AG20443 (cell line): ENCODE results near the gene MINK1.

Source experiments
- DNase-seq: peaks from one replicate; pipeline ENCODE4 v3.0.0; 2012; ENCODE audit warnings: low spot score, mixed read lengths

Gene MINK1

DNA sequence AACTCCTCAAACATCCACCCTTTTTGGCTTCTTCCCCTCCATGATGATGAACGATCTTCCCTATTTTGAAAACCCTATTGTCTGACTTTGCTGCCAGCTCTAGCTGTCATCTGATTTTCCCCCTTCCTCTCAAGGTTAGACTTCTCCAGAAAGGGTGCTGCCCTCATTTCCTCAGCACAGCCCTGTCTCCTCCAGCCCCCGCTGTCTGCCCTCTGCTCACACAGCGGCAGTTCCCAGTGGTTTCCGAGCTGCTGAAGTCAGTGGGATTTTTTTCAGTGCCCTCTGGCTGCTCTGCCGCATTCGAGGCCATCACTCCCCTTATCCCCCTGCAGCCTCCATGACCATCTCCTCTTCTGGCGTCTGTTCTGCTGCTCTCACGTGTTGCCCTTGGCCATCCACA lies 39.6 kb downstream of the MINK1 start:
- DNase-seq, result no peak

DNA sequence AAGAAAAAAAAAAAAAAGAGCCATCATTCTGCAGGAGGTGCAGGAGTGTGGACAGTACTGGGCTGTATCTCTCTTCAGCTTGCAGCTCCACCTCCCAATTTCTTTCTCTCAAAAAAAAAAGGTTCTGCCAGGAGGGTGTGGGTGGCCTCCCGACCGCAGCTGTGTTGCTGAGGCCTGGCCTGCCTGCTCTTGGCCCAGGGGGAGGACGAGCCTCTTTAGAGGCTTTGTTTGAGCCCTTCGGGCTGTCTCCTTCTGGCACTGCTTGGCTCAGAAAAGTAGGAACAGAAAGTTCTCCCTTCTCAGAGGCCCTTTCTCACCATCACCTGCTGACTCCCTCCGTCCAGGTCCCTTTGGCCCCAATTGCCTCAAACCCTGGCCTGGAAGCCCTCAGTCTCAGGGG lies 43.9 kb downstream of the MINK1 start:
- no peak for DNase-seq

DNA sequence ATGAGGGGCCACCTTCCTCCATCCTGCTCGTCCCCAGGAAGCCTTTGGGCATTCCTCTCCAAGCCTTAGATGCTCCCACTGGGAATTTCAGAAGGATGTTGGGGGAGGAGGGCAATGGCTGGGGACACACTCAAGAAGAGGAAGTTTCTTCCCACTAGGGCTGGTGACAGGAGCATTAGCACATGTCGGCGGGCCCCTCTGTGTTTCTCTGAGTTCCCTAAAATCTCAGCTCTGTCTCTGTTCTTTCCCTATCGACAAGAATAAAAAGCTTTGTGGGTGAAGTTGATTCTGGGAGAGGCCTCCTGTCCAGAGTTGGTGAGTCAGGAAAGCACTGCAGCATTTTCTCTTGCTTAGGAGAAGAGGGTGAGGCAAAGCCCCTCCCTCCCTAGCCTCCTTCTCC lies 46.5 kb downstream of the MINK1 start:
- DNase-seq, result no peak

DNA sequence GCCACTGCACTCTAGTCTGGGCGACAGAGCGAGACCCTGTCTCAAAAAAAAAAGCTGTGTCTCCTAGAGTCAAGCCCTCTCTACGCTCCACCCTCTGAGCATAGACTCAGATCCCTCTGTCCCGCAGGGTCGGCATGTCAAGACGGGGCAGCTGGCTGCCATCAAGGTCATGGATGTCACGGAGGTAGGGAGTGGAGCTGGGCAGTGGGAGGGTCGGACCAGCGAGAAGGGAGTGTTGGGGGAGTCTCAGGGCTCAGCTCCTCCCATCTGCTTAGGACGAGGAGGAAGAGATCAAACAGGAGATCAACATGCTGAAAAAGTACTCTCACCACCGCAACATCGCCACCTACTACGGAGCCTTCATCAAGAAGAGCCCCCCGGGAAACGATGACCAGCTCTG lies 47.7 kb downstream of the MINK1 start:
- no peak for DNase-seq

DNA sequence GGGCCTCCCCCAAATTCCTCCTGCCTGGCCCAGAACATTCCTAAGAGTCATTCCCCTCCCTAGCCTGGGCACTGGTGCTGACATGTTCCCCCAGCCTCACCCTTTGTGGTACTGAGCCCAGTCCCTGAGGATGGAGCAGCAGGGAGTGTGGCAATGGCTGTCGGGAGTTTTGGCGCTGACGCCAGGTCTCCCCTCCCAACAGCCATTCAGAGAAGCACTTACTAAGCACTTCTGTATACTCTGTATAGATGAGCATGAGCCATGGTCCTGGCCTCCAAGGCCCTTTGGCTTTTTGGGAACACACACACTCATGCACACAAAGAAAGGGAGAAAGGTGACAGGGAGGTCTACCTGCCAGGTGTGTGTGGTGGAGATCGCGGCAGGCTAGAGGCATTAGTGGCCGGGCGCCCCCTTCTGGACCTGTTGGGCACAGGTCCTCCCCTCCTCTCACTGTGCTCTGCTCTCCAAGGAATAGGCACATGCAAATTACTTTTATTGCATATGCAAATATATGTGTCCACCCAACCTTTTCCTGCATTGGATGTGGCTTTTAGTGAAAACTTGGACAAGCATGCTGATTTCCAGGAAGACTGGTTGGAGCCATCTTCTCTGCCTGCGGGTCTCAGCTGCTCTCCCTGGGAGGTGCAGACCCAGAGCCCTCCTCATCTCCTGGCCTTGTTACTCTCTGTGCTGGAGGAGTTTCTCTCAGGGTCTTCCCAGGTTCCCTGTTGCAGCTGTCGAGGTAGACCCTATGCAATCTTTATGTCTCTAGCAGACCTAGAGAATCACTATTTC lies 48.8 kb downstream of the MINK1 start:
- DNase-seq, result peak; percentile 70

DNA sequence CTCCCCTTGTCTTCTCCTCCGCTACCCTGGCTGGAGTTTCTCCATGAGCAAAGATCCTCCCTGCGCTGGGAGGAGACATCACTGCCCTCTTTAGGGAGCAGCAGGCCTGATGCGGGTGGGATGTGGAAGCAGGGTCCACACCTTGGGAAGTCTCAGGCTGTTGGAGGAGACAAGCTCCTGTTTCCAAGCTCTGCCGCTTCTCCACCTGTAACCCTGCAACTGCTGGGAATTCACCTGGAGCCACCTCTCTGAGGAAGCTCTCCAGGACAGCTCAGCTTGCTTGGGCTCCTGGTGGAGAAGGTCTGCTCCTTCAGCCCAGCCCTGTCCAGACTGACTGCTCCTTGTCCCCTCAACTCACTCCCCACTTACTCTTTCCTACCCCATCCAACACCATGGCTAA lies 51.3 kb downstream of the MINK1 start:
- DNase-seq, result no peak

DNA sequence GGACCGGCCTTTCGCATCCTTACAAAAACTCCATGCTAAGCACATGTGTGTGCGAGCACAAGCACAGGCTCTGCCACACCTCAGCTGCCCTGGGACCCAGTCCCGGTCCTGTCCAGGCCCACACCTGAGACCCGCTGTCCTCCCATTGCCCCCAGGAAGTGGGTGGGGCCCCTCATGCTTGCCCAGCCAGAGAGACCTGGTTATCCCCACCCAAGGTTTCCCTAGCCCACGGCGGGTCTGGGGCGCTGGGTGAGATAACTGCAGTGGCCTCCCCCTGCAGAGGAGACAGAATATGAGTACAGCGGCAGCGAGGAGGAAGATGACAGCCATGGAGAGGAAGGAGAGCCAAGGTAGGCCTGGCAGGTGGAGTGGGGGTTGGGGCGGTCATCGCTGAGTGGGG lies 53.7 kb downstream of the MINK1 start:
- no peak for DNase-seq

DNA sequence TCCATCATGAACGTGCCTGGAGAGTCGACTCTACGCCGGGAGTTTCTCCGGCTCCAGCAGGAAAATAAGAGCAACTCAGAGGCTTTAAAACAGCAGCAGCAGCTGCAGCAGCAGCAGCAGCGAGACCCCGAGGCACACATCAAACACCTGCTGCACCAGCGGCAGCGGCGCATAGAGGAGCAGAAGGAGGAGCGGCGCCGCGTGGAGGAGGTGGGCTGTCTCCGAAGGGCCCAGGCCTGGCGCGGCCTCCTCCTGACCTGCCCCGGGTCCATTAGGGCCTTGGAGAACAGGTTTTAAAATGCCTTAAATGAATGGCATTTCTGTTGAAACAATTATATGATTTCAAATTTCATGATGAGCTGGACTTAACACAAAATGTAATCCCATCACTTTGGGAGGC lies 54.4 kb downstream of the MINK1 start:
- DNase-seq, result no peak

DNA sequence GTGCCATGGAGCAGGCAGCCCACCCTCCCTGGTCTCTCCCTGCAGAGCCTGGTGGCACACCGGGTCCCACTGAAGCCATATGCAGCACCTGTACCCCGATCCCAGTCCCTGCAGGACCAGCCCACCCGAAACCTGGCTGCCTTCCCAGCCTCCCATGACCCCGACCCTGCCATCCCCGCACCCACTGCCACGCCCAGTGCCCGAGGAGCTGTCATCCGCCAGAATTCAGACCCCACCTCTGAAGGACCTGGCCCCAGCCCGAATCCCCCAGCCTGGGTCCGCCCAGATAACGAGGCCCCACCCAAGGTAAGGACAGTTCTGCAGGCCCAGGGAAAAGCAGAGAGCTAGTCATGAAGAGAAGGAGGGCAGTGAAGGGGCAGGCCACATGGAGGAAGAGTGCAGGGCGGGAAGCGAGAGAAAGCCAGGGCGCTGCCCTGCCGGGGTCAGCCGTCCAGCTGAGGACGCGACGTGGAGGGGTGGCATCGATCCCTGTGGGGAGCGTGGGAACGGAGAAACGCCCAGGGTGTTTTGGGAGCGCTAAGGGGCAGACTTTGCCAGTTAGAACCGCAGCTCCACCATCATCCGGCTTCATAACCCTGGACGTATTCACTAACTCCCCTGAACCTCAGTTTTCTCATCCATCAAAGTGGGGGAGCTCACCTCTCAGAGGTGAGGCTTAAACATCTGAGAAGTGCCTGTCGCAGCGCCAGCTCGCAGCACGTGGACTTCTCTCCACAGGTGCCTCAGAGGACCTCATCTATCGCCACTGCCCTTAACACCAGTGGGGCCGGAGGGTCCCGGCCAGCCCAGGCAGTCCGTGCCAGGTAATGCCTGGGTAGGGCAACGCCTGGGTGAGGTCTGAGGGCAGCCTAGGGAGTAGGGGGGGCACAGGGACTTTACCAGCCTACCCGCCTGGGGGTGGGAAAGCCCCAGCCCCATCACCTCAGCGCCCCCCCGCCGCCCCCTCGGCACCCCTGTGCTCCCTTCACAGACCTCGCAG lies 58.6 kb downstream of the MINK1 start:
- DNase-seq, result no peak

DNA sequence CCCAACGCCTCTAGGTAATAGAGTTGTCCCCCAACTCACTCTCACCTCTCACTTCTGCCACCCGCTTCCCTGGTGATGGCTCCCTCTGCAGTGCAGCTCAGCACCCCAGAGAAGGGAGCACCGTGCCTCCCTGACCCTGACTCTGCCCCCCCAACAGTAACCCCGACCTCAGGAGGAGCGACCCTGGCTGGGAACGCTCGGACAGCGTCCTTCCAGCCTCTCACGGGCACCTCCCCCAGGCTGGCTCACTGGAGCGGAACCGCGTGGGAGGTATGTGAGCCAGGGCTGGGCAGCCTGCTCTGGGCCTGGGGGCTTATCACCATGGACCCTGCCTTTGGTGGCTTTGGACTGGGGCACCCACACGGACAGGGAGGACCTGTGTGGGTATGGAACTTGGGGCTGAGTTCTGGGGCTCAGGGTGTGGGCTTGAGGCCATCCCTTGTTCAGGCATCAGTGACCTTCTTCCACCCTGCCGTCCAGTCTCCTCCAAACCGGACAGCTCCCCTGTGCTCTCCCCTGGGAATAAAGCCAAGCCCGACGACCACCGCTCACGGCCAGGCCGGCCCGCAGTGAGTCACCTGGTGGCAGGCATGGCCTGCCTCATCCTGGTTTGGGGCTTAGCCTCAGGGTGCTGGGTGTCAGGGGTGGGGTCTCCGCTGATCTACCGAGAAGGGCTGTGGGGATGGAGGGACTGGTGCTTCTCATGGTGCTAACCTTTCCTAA lies 59.5 kb downstream of the MINK1 start:
- no peak for DNase-seq

DNA sequence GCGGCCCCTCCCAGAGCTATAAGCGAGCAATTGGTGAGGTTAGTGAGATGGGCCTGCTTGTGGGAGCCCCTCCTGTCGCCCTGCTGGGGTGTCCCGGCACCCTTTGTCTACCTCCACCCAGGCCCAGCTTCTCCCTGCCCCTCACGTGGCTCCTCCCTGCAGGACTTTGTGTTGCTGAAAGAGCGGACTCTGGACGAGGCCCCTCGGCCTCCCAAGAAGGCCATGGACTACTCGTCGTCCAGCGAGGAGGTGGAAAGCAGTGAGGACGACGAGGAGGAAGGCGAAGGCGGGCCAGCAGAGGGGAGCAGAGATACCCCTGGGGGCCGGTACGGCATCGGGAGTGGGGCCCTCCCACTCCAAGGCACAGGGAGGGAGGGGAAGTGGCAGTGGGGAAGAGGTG lies 60.1 kb downstream of the MINK1 start:
- no peak for DNase-seq

DNA sequence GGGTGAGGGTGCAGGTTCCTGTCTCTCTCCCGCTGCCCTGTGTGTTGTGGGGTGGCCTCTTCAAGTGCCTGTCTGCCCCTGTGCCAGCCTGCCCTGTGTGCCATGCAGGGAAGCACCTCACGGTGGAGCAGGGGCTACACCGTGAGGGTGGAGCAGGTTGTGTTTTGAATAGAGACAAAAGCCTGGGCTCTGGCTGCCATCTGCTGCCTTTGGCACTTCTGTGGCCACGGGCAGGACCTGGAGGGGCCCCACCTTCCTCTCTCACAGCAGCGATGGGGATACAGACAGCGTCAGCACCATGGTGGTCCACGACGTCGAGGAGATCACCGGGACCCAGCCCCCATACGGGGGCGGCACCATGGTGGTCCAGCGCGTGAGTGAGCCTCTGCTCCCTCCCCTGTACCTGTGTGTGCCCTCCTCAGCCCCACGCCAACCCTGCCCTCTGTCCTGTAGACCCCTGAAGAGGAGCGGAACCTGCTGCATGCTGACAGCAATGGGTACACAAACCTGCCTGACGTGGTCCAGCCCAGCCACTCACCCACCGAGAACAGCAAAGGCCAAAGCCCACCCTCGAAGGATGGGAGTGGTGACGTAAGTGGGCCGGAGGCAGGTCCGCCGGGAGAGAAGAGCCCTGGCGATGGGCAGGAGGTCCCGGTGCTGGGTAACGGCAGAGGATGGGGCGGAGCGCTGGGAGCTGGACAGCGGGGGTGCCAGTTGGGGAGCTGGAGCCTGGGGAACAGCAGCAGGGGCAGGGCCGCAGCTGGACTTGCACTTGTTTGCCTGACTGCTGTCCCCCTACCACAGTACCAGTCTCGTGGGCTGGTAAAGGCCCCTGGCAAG lies 60.8 kb downstream of the MINK1 start:
- no peak for DNase-seq

DNA sequence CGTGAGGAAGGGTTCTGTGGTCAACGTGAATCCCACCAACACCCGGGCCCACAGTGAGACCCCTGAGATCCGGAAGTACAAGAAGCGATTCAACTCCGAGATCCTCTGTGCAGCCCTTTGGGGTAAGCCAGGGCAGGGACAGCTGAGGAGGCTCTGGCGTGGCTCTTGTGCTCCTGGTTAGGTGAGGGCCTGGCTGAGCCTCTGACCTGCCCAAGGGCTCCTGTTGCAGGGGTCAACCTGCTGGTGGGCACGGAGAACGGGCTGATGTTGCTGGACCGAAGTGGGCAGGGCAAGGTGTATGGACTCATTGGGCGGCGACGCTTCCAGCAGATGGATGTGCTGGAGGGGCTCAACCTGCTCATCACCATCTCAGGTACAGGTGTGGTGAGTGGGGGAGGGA lies 62.0 kb downstream of the MINK1 start:
- no peak for DNase-seq

DNA sequence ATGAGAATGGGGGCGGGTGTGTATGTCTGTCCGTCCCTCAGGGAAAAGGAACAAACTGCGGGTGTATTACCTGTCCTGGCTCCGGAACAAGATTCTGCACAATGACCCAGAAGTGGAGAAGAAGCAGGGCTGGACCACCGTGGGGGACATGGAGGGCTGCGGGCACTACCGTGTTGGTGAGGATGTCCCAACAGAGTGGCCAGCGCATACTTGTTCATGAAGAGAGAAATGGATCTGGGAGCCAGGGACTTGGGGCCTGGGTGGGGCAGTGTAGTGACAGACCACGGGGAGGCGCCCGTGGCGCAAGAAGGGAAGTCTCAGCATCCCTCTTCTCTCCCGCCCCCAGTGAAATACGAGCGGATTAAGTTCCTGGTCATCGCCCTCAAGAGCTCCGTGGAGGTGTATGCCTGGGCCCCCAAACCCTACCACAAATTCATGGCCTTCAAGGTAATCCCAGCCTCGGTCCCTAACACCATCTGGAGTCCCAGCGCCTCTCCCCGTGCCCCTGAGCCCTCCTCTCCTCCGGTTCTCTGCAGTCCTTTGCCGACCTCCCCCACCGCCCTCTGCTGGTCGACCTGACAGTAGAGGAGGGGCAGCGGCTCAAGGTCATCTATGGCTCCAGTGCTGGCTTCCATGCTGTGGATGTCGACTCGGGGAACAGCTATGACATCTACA lies 62.7 kb downstream of the MINK1 start:
- no peak for DNase-seq

DNA sequence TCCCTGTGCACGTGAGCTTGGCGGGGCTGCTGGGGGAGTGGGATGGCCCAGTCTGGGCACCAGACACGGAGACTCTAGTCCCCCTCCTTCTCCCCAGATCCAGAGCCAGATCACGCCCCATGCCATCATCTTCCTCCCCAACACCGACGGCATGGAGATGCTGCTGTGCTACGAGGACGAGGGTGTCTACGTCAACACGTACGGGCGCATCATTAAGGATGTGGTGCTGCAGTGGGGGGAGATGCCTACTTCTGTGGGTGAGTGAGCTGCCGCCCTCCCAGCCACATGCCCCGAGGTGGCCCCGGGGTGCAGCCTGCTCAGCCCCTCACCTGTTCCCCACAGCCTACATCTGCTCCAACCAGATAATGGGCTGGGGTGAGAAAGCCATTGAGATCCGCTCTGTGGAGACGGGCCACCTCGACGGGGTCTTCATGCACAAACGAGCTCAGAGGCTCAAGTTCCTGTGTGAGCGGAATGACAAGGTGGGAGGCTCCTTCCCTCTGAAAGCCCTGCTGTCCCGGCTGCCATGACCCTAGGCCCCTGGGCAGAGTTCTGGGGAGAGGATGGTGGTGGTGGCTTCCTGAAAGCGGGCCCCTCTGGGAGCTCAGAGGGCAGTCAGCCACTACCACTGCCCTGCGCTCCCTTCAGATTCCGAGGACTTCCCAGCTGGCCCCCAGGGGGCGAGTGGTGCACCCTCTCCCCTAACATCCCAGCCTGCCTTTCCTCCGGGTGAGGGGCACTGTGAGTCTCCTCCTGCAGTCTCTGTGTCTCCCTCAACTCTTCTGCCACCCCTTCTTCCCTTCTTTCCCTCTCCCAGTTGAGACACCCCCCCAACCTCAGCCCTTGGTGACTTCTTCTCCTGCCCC lies 63.4 kb downstream of the MINK1 start:
- DNase-seq, result no peak

DNA sequence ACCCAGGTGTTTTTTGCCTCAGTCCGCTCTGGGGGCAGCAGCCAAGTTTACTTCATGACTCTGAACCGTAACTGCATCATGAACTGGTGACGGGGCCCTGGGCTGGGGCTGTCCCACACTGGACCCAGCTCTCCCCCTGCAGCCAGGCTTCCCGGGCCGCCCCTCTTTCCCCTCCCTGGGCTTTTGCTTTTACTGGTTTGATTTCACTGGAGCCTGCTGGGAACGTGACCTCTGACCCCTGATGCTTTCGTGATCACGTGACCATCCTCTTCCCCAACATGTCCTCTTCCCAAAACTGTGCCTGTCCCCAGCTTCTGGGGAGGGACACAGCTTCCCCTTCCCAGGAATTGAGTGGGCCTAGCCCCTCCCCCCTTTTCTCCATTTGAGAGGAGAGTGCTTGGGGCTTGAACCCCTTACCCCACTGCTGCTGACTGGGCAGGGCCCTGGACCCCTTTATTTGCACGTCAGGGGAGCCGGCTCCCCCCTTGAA lies 64.1 kb downstream of the MINK1 start:
- DNase-seq, result no peak

DNA sequence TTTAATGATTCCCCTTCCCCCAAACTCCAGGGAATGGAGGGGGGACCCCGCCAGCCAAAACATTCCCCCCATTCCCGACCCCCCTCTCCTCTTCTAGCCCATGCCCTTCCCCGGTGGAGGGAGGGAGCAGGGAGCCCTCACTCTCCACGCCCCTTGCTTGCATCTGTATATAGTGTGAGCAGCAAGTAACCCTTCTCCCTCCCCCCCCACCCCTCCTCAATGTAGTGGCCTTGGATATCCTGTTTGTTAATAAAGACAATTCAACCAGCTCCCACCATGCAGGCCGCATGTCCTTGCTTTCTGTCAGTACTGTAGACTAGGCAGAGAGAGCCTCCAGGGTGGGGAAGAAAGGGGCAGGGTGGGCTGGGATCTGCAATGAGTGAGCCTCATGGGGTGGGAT lies 64.6 kb downstream of the MINK1 start:
- DNase-seq, result no peak

DNA sequence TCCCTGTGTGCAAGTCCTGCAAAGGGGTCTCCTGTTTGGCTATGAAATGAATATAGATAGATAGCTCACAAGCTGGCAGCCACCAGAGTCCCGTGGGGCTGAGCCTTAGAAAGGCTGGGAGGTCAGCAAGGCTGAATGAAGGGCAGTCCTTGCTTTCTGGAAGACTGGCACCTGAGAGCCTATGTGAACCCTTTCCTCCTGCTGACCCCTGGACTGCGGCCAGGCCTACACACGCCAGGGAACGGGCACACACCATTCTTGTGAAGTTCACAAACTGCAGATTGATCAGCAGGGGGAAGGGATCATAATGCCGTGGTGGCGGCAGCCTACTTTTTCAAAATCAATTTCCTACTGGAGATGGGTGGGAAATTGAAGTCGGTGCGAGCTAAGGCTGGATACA lies 65.2 kb downstream of the MINK1 start:
- DNase-seq, result no peak

DNA sequence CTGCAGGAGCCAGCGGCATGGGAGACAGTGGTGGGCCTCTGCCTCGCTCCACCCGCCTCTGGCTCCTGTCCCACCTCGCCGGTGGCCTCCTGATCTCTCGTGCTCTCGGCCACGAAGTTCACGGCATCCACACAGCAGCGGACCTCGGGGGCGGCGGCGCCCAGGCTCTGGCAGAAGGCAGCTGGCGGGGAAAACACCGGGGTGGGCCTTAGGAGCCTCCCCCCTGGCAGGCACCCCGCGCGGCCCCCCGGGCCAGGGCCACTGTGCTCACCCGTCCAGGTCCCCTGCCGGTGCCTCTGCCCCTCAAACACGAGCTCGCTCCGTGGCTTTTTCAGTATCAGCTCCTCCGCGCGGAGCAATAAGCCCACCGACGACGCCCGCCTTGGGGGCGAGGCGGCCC lies 65.8 kb downstream of the MINK1 start:
- DNase-seq, result no peak
